Keratinocyte (primary cell): ENCODE results near the gene MLPH. TPM values are rescaled to one million over a fixed set of nuclear protein-coding genes. Genes with fewer than 3 reads are reported as not detected.

Source experiments
- DNase-seq: peaks from one replicate; pipeline ENCODE4 v3.0.0-alpha.2; 2011; ENCODE audit warnings: low read depth, missing footprints, low spot score
- FAIRE-seq: peaks from 2 replicates; lab custom pipeline; 2011; peaks lifted over from hg19 to GRCh38; lab: Jason Lieb, UNC
- H2AFZ ChIP-seq: 2 replicates; pipeline ENCODE4 v1.6.0; 2012; ENCODE audit warnings: low read length, control low read depth, inconsistent platforms; ENCODE audit not compliant: control insufficient read depth
- H3K27ac ChIP-seq: 2 replicates; pipeline ENCODE4 v1.5.1; 2011; ENCODE audit warnings: low read length; ENCODE audit not compliant: control insufficient read depth, insufficient read depth
- H3K27me3 ChIP-seq: 3 replicates; pipeline ENCODE4 v1.6.0; 2011; ENCODE audit warnings: low read length; ENCODE audit not compliant: control insufficient read depth, insufficient read depth; ENCODE audit errors: extremely low read depth
- H3K36me3 ChIP-seq, 2 experiments: 2 replicates in 1 of 2; 3 replicates in 1 of 2; pipeline ENCODE4 v1.5.1; 2011; ENCODE audit warnings: low read length in 2 of 2, mild to moderate bottlenecking in 1 of 2; ENCODE audit not compliant: control insufficient read depth in 2 of 2, insufficient read depth in 2 of 2; ENCODE audit errors: extremely low read depth in 1 of 2
- H3K4me1 ChIP-seq: 3 replicates; pipeline ENCODE4 v1.5.1; 2011; ENCODE audit warnings: low read length; ENCODE audit not compliant: control insufficient read depth, insufficient read depth; ENCODE audit errors: extremely low read depth
- H3K4me2 ChIP-seq: 3 replicates; pipeline ENCODE4 v1.6.0; 2011; ENCODE audit warnings: low read depth, low read length; ENCODE audit not compliant: control insufficient read depth, insufficient read depth; ENCODE audit errors: extremely low read depth
- H3K4me3 ChIP-seq, 3 experiments: fragments of 200-600 bp in 1 of 3; sonication (generic) in 1 of 3; 2 replicates in 2 of 3; 3 replicates in 1 of 3; pipeline ENCODE4 v1.5.1; 2011 to 2016; ENCODE audit warnings: low read length in 3 of 3, mild to moderate bottlenecking in 3 of 3, control low read depth in 2 of 3, inconsistent platforms in 1 of 3, low read depth in 1 of 3, mixed read lengths in 1 of 3, mixed run types in 1 of 3, moderate library complexity in 1 of 3; ENCODE audit not compliant: control insufficient read depth in 2 of 3, insufficient read depth in 2 of 3; ENCODE audit errors: extremely low read depth in 1 of 3
- H3K79me2 ChIP-seq: 2 replicates; pipeline ENCODE4 v1.6.0; 2012; ENCODE audit warnings: low read length; ENCODE audit not compliant: control insufficient read depth, insufficient read depth
- H3K9ac ChIP-seq: 3 replicates; pipeline ENCODE4 v1.6.0; 2011; ENCODE audit warnings: low read length; ENCODE audit not compliant: control insufficient read depth, insufficient read depth; ENCODE audit errors: extremely low read depth
- H3K9me1 ChIP-seq: 3 replicates; pipeline ENCODE4 v1.6.0; 2011; ENCODE audit warnings: low read length; ENCODE audit not compliant: control insufficient read depth, insufficient read depth; ENCODE audit errors: extremely low read depth
- H3K9me3 ChIP-seq: 2 replicates; pipeline ENCODE4 v1.5.1; 2012; ENCODE audit warnings: low read depth, low read length; ENCODE audit not compliant: control insufficient read depth
- H4K20me1 ChIP-seq: 3 replicates; pipeline ENCODE4 v1.6.0; 2011; ENCODE audit warnings: low read length; ENCODE audit not compliant: control insufficient read depth, insufficient read depth; ENCODE audit errors: extremely low read depth
- EZH2 ChIP-seq: IDR thresholded peaks from one replicate; pipeline ENCODE4 v1.6.1; 2012; ENCODE audit warnings: inconsistent platforms, mild to moderate bottlenecking, low read length, moderate library complexity
- dilution Hi-C: fragments of 300-500 bp; cut with MboI; formaldehyde crosslinking; loops from one replicate; pipeline ENCODE4 v1.7.0; 2020; ENCODE audit warnings: low sequenced_read_pairs; ENCODE audit not compliant: extremely low pct_ligation_motif_present
- polyA plus RNA-seq, 5 experiments: library from polyadenylated mRNA; depleted of rRNA in 3 of 5; stranded (reverse) in 3 of 5; stranded (forward) in 1 of 5; unstranded in 1 of 5; fragments of >200 nt; gene quantifications; 1 replicate in 1 of 5; 2 replicates in 3 of 5; 3 replicates in 1 of 5; pipeline versions ENCODE4 v1.2.1 to v1.2.3, GENCODE V29; 2011 to 2012; ENCODE audit warnings: missing spikeins in 2 of 5, low read depth in 1 of 5, low replicate concordance in 1 of 5
- TF ChIP-seq, protein P1 (sequence below), 3 experiments: IDR thresholded peaks in 1 of 3; conservative IDR thresholded peaks in 1 of 3; optimal IDR thresholded peaks in 1 of 3; 2 replicates in 2 of 3; 3 replicates in 1 of 3; pipeline versions ENCODE3 to v1.5.1; 2011; ENCODE audit warnings: low read length in 3 of 3, mild to moderate bottlenecking in 3 of 3, moderate library complexity in 2 of 3, control low read depth in 1 of 3, inconsistent platforms in 1 of 3; ENCODE audit not compliant: insufficient read depth in 2 of 3; ENCODE audit errors: extremely low read depth in 1 of 3

Gene MLPH
- polyA plus RNA-seq, 1 donor (not counting 4 experiments of a cell fraction or from before 2014, with no cell fraction given), result 0.67 TPM

- Histone ChIP-seq H3K4me2 (no peak overlapping the region), H3K4me1 (peaks cover 15% of the 10 kb centered on the region), H3K27ac (no peak overlapping the region), H3K27me3 (peaks cover 46% of the 10 kb centered on the region), H4K20me1 (no peaks in the 10 kb centered on the region), H3K36me3 (no peaks in the 10 kb centered on the region), H3K4me3 (no peak overlapping the region), H3K9me1 (no peaks in the 10 kb centered on the region), H2AFZ (no peak overlapping the region), H3K9me3 (no peaks in the 10 kb centered on the region), H3K9ac (no peak overlapping the region), H3K79me2 (no peaks in the 10 kb centered on the region)
- dilution Hi-C loops, result no loop called here
- TF ChIP-seq EZH2, result no peak
- TF ChIP-seq, protein P1, sequence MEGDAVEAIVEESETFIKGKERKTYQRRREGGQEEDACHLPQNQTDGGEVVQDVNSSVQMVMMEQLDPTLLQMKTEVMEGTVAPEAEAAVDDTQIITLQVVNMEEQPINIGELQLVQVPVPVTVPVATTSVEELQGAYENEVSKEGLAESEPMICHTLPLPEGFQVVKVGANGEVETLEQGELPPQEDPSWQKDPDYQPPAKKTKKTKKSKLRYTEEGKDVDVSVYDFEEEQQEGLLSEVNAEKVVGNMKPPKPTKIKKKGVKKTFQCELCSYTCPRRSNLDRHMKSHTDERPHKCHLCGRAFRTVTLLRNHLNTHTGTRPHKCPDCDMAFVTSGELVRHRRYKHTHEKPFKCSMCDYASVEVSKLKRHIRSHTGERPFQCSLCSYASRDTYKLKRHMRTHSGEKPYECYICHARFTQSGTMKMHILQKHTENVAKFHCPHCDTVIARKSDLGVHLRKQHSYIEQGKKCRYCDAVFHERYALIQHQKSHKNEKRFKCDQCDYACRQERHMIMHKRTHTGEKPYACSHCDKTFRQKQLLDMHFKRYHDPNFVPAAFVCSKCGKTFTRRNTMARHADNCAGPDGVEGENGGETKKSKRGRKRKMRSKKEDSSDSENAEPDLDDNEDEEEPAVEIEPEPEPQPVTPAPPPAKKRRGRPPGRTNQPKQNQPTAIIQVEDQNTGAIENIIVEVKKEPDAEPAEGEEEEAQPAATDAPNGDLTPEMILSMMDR (optimal IDR thresholded peaks at IDR 0.05 in 1 of 3, IDR thresholded peaks at IDR 0.05 in 1 of 3, conservative IDR thresholded peaks at IDR 0.05 in 1 of 3; ENCODE audit: extremely low read depth in 1 of 3, insufficient read depth in 2 of 3, low read length in 3 of 3), result no peak
- DNase-seq (no peak), FAIRE-seq (peak; percentile 34)
Observed at GRCh38 chr2:237483018-237483731, 3.9 kb upstream of the MLPH start.

GRCh38 chr2:237485304-237485703 lies 1.7 kb upstream of the MLPH start:
- H3K9ac ChIP-seq, result no peak overlapping the region
- no peak overlapping the region for H2AFZ ChIP-seq
- TF ChIP-seq, protein P1 (optimal IDR thresholded peaks at IDR 0.05 in 1 of 3, IDR thresholded peaks at IDR 0.05 in 1 of 3, conservative IDR thresholded peaks at IDR 0.05 in 1 of 3; ENCODE audit: extremely low read depth in 1 of 3, insufficient read depth in 2 of 3, low read length in 3 of 3), result no peak
- H3K9me3 ChIP-seq, result no peaks in the 10 kb centered on the region
- no peaks in the 10 kb centered on the region for H4K20me1 ChIP-seq
- H3K9me1 ChIP-seq, result no peaks in the 10 kb centered on the region
- H3K27me3 ChIP-seq, result peaks cover 37% of the 10 kb centered on the region
- H3K4me1 ChIP-seq, result peaks cover 30% of the 10 kb centered on the region
- no peak overlapping the region for H3K4me2 ChIP-seq
- H3K4me3 ChIP-seq, result no peak overlapping the region
- no peak overlapping the region for H3K27ac ChIP-seq
- FAIRE-seq (no peak), DNase-seq (no peak)
- no peaks in the 10 kb centered on the region for H3K79me2 ChIP-seq
- dilution Hi-C loops, result no loop called here
- H3K36me3 ChIP-seq, result no peaks in the 10 kb centered on the region
